GM12864 (cell line): ENCODE measurements around the gene GRIP2.

Source experiments
- DNase-seq: peaks from one replicate; pipeline ENCODE4 v3.0.0-alpha.2; 2011; ENCODE audit warnings: low read depth
- H3K4me3 ChIP-seq: 2 replicates; pipeline ENCODE4 v1.5.1; 2011; ENCODE audit warnings: mild to moderate bottlenecking, low read depth, low read length, control low read depth
- TF ChIP-seq, protein P1 (sequence below): IDR thresholded peaks from 2 replicates; pipeline ENCODE4 v1.5.1; 2011; ENCODE audit warnings: low read depth, mild to moderate bottlenecking, moderate library complexity, low read length, control low read depth, inconsistent platforms; ENCODE audit errors: missing control alignments

The GRIP2 gene

DNA sequence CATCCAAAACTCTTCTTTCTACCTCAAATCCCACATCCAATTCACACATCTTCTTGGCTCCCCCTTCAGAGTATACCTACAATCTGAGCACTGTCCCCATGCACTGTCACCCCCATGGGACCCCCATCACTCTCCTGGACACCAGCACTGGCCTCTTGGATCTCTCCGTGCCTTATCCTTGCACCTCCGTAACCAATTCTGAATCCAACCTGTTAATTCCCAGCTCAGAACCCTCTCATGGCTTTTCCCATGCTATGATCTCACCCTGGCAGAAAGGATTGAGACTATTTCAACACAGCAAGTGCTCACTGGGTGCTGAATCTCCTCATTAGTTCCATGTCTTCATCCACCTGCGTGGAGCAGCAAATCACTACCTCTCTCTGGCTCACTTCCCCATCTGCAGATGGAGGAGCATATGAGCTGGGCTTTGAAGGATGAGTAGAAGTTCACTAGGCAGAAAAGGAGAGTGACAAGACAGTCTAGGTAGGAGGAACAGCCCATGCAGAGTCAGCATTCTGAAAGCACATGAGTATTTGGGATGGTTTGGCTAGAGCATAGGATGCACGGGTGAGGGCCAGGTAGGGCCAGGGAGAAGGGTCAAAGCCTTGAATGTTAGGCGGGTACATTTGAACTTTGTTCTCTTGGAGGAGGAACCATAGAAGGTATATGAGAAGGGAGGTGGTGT is 89.1 kb downstream of the GRIP2 start:
- no peak overlapping the region for H3K4me3 ChIP-seq
- no peak for DNase-seq
- TF ChIP-seq, protein P1, sequence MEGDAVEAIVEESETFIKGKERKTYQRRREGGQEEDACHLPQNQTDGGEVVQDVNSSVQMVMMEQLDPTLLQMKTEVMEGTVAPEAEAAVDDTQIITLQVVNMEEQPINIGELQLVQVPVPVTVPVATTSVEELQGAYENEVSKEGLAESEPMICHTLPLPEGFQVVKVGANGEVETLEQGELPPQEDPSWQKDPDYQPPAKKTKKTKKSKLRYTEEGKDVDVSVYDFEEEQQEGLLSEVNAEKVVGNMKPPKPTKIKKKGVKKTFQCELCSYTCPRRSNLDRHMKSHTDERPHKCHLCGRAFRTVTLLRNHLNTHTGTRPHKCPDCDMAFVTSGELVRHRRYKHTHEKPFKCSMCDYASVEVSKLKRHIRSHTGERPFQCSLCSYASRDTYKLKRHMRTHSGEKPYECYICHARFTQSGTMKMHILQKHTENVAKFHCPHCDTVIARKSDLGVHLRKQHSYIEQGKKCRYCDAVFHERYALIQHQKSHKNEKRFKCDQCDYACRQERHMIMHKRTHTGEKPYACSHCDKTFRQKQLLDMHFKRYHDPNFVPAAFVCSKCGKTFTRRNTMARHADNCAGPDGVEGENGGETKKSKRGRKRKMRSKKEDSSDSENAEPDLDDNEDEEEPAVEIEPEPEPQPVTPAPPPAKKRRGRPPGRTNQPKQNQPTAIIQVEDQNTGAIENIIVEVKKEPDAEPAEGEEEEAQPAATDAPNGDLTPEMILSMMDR, result no peak

DNA sequence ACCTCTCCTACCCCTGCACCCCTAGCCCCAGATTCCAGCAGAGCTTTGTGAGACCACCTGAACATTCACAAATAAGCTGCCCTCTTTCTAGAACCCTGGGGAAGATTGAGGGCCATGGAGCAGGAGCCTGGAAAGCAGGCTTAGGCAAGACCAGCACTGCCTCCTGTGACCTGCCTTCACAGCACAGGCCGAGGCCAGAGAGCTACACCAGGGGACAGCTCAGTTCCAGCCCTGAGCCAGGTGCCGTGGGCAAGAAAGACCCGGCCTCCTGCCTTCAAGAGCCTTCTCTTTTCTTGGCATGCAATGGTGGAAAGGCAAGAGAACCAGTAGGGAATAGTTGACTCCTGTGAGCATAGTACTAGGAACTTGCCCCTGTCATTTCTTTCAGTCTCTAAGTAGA is 89.6 kb downstream of the GRIP2 start:
- no peak for DNase-seq
- H3K4me3 ChIP-seq, result no peak overlapping the region
- TF ChIP-seq, protein P1, result no peak

DNA sequence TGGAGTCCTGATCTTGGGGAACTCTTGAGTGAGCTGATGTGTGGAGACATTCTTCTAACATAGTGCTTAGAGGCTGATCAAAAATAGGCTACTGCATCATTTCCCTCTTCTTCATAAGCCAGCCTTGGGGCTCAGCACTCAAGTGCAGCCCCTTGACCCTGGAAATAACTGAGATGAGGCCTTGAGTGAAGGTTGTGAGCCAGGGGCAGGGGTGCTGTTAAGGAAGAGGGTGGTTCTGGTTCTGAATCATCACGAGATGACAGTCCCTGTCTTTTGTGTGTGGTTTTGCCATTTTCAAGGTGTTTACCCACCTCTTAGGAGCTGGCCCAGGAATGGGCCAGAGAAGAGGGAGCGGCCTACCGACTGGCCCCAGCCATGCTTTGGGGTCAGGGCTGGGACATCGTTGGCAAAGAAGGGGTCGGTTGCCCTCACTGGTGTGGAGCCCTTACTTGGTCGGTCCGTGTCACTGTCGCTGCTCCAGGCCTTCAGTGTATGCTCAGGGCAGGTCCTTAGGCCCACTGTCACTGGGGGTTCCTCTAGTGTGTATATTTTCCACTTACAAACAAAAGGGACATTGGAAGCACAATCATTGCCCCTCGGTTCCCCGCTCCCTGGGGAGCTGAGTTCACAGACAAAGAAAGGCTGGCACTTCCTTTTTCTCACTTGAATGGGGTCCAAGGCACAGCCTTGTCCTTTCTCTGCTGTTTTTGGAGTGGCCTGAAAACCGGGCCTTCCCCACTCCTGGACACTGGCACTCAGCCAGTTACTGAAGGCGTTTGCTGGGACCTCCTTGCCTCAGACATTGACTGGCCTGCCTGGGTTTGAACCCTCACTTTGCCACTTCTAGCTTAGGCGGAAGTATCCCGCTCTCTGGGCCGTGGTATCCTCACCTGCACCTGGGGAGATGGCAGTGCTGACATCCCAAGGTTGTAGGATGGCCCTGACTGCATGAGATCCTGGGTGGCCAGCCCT is 91.1 kb downstream of the GRIP2 start:
- no peak overlapping the region for H3K4me3 ChIP-seq
- TF ChIP-seq, protein P1, result no peak
- DNase-seq, result no peak

DNA sequence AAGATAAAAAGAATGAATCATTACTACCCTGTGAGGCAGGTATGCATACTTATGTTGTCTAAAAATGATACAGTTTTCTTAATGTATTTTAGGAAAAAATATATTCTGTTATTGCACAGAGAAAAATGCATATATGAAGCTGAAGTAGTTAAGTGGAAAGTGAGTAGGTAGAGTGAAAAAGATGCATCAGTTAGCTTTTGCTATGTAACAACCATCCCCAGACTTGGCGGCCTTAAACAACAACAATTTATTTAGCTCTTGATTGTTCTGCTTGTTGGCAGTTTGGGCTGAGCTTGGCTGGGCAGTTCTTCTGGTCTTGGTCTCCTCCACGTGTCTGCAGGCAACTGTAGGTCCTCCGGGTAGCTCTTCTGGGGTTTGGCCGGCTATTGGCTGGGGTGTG is 92.1 kb downstream of the GRIP2 start:
- TF ChIP-seq, protein P1, result no peak
- DNase-seq, result no peak
- no peak overlapping the region for H3K4me3 ChIP-seq

DNA sequence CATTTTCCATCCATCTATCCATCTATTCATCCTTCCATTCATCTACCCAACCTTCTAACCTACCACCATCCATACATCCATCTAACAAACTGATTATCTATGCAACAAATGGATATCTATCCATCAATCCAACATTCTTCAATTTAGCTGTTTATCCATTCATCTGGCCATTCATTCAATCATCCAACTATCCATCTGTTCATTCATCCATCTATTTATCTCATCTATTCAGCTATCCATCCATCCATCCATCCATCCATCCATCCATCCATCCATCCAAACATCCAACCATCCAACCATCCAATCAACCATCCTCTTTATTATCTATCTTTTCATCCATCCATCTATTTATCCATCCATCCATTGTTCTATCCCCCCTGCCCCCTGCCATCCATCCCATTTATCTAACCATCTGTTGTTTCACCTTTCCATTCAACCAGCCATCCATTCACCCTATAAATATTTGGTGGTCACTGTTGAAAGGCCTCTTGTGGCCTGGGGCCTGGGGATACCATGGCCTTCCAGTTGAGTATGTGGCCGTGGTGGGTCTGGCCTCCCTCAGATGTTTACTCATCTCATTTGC is 93.1 kb downstream of the GRIP2 start:
- no peak for DNase-seq
- TF ChIP-seq, protein P1, result no peak
- H3K4me3 ChIP-seq, result no peak overlapping the region

DNA sequence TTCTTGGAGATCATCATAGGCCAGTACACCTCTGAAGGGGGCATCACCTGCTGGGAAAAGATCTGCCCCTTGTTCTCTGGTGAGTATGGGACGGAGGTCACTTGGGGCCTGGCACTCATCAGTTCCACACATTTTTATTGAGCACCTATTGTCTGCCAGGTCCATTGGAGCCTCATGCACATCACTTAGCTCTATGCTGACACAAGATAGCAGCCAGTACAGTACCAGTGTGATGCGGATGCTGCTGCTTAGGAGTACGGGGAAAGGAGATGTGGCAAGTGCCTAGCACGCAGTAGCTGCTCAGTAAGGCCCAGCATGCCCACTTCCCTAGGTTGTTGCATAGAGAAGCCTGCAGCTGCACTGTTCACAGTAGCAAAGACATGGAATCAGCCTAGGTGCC is 94.4 kb downstream of the GRIP2 start:
- TF ChIP-seq, protein P1, result no peak
- H3K4me3 ChIP-seq, result no peak overlapping the region
- DNase-seq, result no peak
